Right renal pelvis (tissue), 4 donors: Measurements from ENCODE around the gene DNAJA2. TPM values are rescaled to one million over a fixed set of nuclear protein-coding genes. Genes with fewer than 3 reads are reported as not detected.

ENCODE experiments used
- DNase-seq, 4 donors: peaks; one replicate each; pipeline ENCODE4 v3.0.0-alpha.2; 2013; ENCODE audit warnings: low read depth in 4 of 4, low spot score in 3 of 4, missing footprints in 1 of 4
- polyA plus RNA-seq, 4 donors: library from polyadenylated mRNA; unstranded; fragments of 120-200 nt; gene quantifications; one replicate each; pipeline ENCODE4 v1.2.1, GENCODE V29; 2013; ENCODE audit not compliant: insufficient read length in 4 of 4

The DNAJA2 gene
- polyA plus RNA-seq, 4 donors = 79.4 to 94.4 (median 92.0) TPM

- DNase-seq = no peak
Measured at GRCh38 chr16:46906360-46907060, 67.0 kb downstream of the DNAJA2 start.

Other genes with a start within 250 kb of the DNAJA2 start
- 1 to 10 TPM in 3 of 4 donors, under 1 TPM in 1; 0.76 to 1.5 (median 1.1) TPM for gene MYLK3, start 225.3 kb downstream of the DNAJA2 start, polyA plus RNA-seq
- 10 to 100 TPM; 27.6 to 38.8 (median 36.1) TPM for gene C16orf87, start 142.5 kb downstream of the DNAJA2 start, polyA plus RNA-seq
- gene GPT2, start 89.3 kb downstream of the DNAJA2 start, polyA plus RNA-seq = 10 to 100 TPM; 25.3 to 29.9 (median 29.2) TPM
- gene NETO2, start 170.3 kb upstream of the DNAJA2 start, polyA plus RNA-seq = 10 to 100 TPM; 29.7 to 34.7 (median 30.2) TPM